T-cell (primary cell): Measurements from ENCODE around the gene PER2. TPM values are rescaled to one million over a fixed set of nuclear protein-coding genes. Genes with fewer than 3 reads are reported as not detected.
"Not testable (repeated sequence)": the region's sequence is repeated elsewhere in the genome, so short reads cannot be mapped to it uniquely, and the experiment has no call there.

Source experiments
- ATAC-seq, 4 experiments: fragments of 200-7000 bp in 3 of 4; fragments of 150-1000 bp in 1 of 4; cut with Tn5 transposase; replicated peaks in 1 of 4; 1 replicate in 3 of 4; 2 replicates in 1 of 4; pipeline ENCODE4 v1.10.0; 2021; ENCODE audit warnings: moderate library complexity in 3 of 4, mild to moderate bottlenecking in 2 of 4, moderate number of reproducible peaks in 1 of 4
- CTCF ChIA-PET, 2 donors: fragments of 300-600 bp; sonication (Branson Sonifier 250); formaldehyde crosslinking; loops; one replicate each; lab custom pipeline; 2022; ENCODE audit warnings: antibody characterized with exemption in 2 of 2; lab: Charles Lee
- POLR2A ChIA-PET, 2 donors: fragments of 300-600 bp; sonication (Branson Sonifier 250); formaldehyde crosslinking; loops; one replicate each; lab custom pipeline; 2022; ENCODE audit warnings: antibody characterized with exemption in 2 of 2; lab: Charles Lee
- DNase-seq, 35 experiments: peaks; one replicate each; pipeline versions ENCODE4 v3.0.0 to v3.0.0-alpha.2; 2013 to 2023
- H3K27ac ChIP-seq: one replicate; pipeline ENCODE4 v1.5.1; 2013; ENCODE audit warnings: low read length
- H3K27me3 ChIP-seq, 2 experiments: replicated peaks in 1 of 2; 1 replicate in 1 of 2; 2 replicates in 1 of 2; pipeline versions ENCODE4 v1.6.1 to v1.7.0; 2013; ENCODE audit warnings: low read length in 1 of 2, mixed read lengths in 1 of 2; ENCODE audit not compliant: control insufficient read depth in 2 of 2, insufficient read depth in 2 of 2; ENCODE audit errors: extremely low read depth in 1 of 2
- H3K36me3 ChIP-seq, 2 donors: 1 replicate in 1 of 2; 2 replicates in 1 of 2; pipeline versions ENCODE4 v1.6.1 to v1.7.0; 2013; ENCODE audit warnings: low read length in 1 of 2; ENCODE audit not compliant: control insufficient read depth in 2 of 2, insufficient read depth in 1 of 2; ENCODE audit errors: extremely low read depth in 1 of 2
- H3K4me1 ChIP-seq, 2 experiments: 1 replicate in 1 of 2; 2 replicates in 1 of 2; pipeline versions ENCODE4 v1.6.1 to v1.7.0; 2013; ENCODE audit warnings: low read length in 2 of 2, mixed read lengths in 1 of 2; ENCODE audit not compliant: insufficient read depth in 2 of 2, control insufficient read depth in 1 of 2; ENCODE audit errors: extremely low read depth in 1 of 2
- H3K4me3 ChIP-seq, 2 donors: 1 replicate in 1 of 2; 2 replicates in 1 of 2; pipeline versions ENCODE4 v1.5.1 to v1.7.0; 2013; ENCODE audit warnings: mild to moderate bottlenecking in 2 of 2, low read length in 1 of 2, moderate library complexity in 1 of 2; ENCODE audit not compliant: control insufficient read depth in 1 of 2; ENCODE audit errors: extremely low read depth in 1 of 2
- H3K9me3 ChIP-seq: 2 replicates; pipeline ENCODE4 v1.7.0; 2013
- H3K27ac Mint-ChIP-seq, 2 donors: one replicate each; pipeline ENCODE4 v1.8.0; 2020 to 2021; ENCODE audit warnings: mild to moderate bottlenecking in 2 of 2, mixed read lengths in 2 of 2
- H3K27me3 Mint-ChIP-seq, 2 donors: one replicate each; pipeline ENCODE4 v1.8.0; 2021 to 2022; ENCODE audit warnings: mixed read lengths in 2 of 2
- H3K36me3 Mint-ChIP-seq: one replicate; pipeline ENCODE4 v1.8.0; 2021; ENCODE audit warnings: mixed read lengths
- H3K4me1 Mint-ChIP-seq, 3 donors: one replicate each; pipeline ENCODE4 v1.8.0; 2020 to 2022; ENCODE audit warnings: mixed read lengths in 3 of 3, mild to moderate bottlenecking in 1 of 3
- H3K4me3 Mint-ChIP-seq, 3 donors: one replicate each; pipeline ENCODE4 v1.8.0; 2020 to 2022; ENCODE audit warnings: mild to moderate bottlenecking in 3 of 3, mixed read lengths in 3 of 3, moderate library complexity in 3 of 3
- H3K9me3 Mint-ChIP-seq, 3 donors: one replicate each; pipeline ENCODE4 v1.8.0; 2020 to 2022; ENCODE audit warnings: mixed read lengths in 3 of 3
- WGBS: methylation state at CpG from one replicate; pipeline ENCODE4 v1.1.5; 2013; ENCODE audit warnings: missing lambda C conversion rate; ENCODE audit not compliant: insufficient coverage; 5-methylcytosine and 5-hydroxymethylcytosine counted together
- total RNA-seq, 35 experiments: library from RNA in 6 of 35; stranded (reverse) in 6 of 35; fragments of 120-200 nt in 1 of 35; gene quantifications; one replicate each; pipeline versions ENCODE4 v1.2.1 to v1.2.4 and lab custom pipeline; 2013 to 2026

PER2 gene
- total RNA-seq, 5 donors from 2014 or later (not counting 1 experiment from before 2014, with no cell fraction given), result 9.3 to 24.5 (median 13.0) TPM

DNA sequence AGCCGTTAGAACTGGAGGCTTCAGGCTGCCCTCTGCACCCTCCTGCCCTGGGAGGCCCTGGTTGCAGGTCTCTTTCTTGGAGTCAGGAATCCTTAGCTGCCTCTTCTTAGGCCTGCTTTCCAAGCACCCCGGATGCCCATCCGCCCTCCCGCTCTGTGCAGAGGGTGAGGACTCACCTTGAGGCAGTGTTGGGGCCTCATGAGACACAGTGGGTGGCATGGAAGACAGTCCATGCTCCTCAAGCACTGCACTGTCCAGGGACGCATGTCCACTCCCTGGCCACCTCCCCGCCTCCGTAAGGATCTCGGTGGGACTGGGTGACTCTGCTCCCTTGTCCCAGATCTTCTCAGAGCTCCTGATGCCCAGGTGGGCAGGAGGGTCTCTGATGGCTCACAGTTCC, 26.2 kb upstream of the PER2 start:
- ChIA-PET CTCF (no interaction called here), POLR2A (no interaction called here)
- Histone ChIP-seq H3K27me3 (peaks cover 0 to 21% of the 10 kb centered on the region in 2 experiments), H3K36me3 (no peaks in the 10 kb centered on the region), H3K27ac (no peak overlapping the region), H3K4me3 (no peak overlapping the region), H3K4me1 (peaks cover 0 to 3% of the 10 kb centered on the region in 2 experiments), H3K9me3 (no peaks in the 10 kb centered on the region)
- 82% methylated on average over 7 of the region's 8 CpGs for WGBS
- H3K9me3 Mint-ChIP-seq, result no peaks in the 10 kb centered on the region
- peaks cover 0 to 6% (median 5%) of the 10 kb centered on the region in 3 donors for H3K4me1 Mint-ChIP-seq
- H3K27ac Mint-ChIP-seq, result no peak overlapping the region
- H3K36me3 Mint-ChIP-seq, result no peaks in the 10 kb centered on the region
- H3K27me3 Mint-ChIP-seq, result peaks cover 0 to 7% of the 10 kb centered on the region in 2 donors
- DNase-seq (no peak), ATAC-seq (no peak)
- no peak overlapping the region for H3K4me3 Mint-ChIP-seq

GRCh38 chr2:238313991-238314350, 25.6 kb upstream of the PER2 start:
- Mint-ChIP-seq H3K4me3 (no peak overlapping the region), H3K4me1 (no peaks in the 10 kb centered on the region), H3K27me3 (peaks cover 3 to 10% of the 10 kb centered on the region in 2 donors), H3K9me3 (no peaks in the 10 kb centered on the region), H3K36me3 (no peaks in the 10 kb centered on the region), H3K27ac (no peak overlapping the region)
- ChIA-PET CTCF (no interaction called here), POLR2A (no interaction called here)
- Histone ChIP-seq H3K27me3 (peaks cover 0 to 25% of the 10 kb centered on the region in 2 experiments), H3K4me3 (no peak overlapping the region), H3K36me3 (no peaks in the 10 kb centered on the region), H3K9me3 (no peaks in the 10 kb centered on the region), H3K27ac (no peak overlapping the region), H3K4me1 (no peaks in the 10 kb centered on the region)
- WGBS, result 100% methylated on average over 1 of the region's 2 CpGs
- ATAC-seq (no peak), DNase-seq (no peak)

- Mint-ChIP-seq H3K36me3 (no peaks in the 10 kb centered on the region), H3K27ac (no peak overlapping the region), H3K27me3 (peaks cover 3 to 10% of the 10 kb centered on the region in 2 donors), H3K9me3 (no peaks in the 10 kb centered on the region), H3K4me3 (no peak overlapping the region), H3K4me1 (no peaks in the 10 kb centered on the region)
- Histone ChIP-seq H3K9me3 (no peaks in the 10 kb centered on the region), H3K27me3 (peaks cover 0 to 27% of the 10 kb centered on the region in 2 experiments), H3K4me3 (no peak overlapping the region), H3K4me1 (no peaks in the 10 kb centered on the region), H3K27ac (no peak overlapping the region), H3K36me3 (no peaks in the 10 kb centered on the region)
- ATAC-seq, result no peak
- POLR2A ChIA-PET, result no interaction called here
- 90% methylated on average over 5 of the region's 8 CpGs for WGBS
- no peak for DNase-seq
- CTCF ChIA-PET, result no interaction called here
Measured at GRCh38 chr2:238313289-238313990, 25.0 kb upstream of the PER2 start.

GRCh38 chr2:238310721-238311120, 22.3 kb upstream of the PER2 start:
- DNase-seq, result not testable (repeated sequence)
- WGBS, result 92% methylated on average over 5 of the region's 14 CpGs

GRCh38 chr2:238308177-238308576, 19.8 kb upstream of the PER2 start:
- H3K4me3 Mint-ChIP-seq, result no peak overlapping the region
- no peaks in the 10 kb centered on the region for H3K9me3 Mint-ChIP-seq
- H3K27me3 ChIP-seq, result peaks cover 0 to 22% of the 10 kb centered on the region in 2 experiments
- no peak for ATAC-seq
- no peak overlapping the region for H3K27ac ChIP-seq
- no peaks in the 10 kb centered on the region for H3K4me1 Mint-ChIP-seq
- no peaks in the 10 kb centered on the region for H3K36me3 Mint-ChIP-seq
- POLR2A ChIA-PET, result interaction anchor here in 1 of 2 donors (0.6 kb wide), 1 partner anchor 113 kb away, joined by 3 read pairs; no protein-coding TSS in a partner anchor
- no peak for DNase-seq
- no peak overlapping the region for H3K27ac Mint-ChIP-seq
- no peaks in the 10 kb centered on the region for H3K36me3 ChIP-seq
- CTCF ChIA-PET, result no interaction called here
- no peaks in the 10 kb centered on the region for H3K4me1 ChIP-seq
- no peak overlapping the region for H3K4me3 ChIP-seq
- WGBS, result 100% methylated on average over 1 of the region's 2 CpGs
- H3K9me3 ChIP-seq, result no peaks in the 10 kb centered on the region
- peaks cover 3 to 5% of the 10 kb centered on the region in 2 donors for H3K27me3 Mint-ChIP-seq

More at GRCh38 chr2:238310721-238311120, 22.3 kb upstream of the PER2 start:
- H3K36me3 ChIP-seq, H3K4me1 Mint-ChIP-seq, H3K9me3 ChIP-seq, POLR2A ChIA-PET, H3K36me3 Mint-ChIP-seq, H3K4me1 ChIP-seq, H3K27ac ChIP-seq, CTCF ChIA-PET, H3K9me3 Mint-ChIP-seq, ATAC-seq, H3K4me3 ChIP-seq, H3K27me3 Mint-ChIP-seq, H3K4me3 Mint-ChIP-seq, H3K27ac Mint-ChIP-seq: not testable (repeated sequence)
- peaks cover 0 to 26% of the 10 kb centered on the region in 2 experiments for H3K27me3 ChIP-seq

DNA sequence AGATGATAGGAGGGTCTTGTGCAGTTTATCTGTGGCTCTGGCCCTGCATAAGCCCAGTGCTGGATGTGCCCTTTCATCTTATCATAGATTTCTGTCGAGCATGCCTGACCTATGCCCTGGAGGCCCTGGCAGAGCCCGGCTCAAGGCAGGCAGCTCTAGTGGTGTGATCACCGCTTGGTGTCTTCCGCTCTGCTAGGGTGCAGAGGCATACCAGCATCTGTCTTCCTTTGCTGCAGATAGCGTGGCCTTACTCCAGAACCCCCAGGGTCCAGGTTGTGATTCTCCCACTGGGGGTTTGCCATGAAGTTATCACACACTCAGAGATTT, 18.2 kb upstream of the PER2 start:
- Histone ChIP-seq H3K4me1 (no peaks in the 10 kb centered on the region), H3K27me3 (peaks cover 0 to 28% of the 10 kb centered on the region in 2 experiments), H3K9me3 (no peaks in the 10 kb centered on the region), H3K36me3 (no peaks in the 10 kb centered on the region), H3K27ac (no peak overlapping the region), H3K4me3 (no peak overlapping the region)
- H3K27ac Mint-ChIP-seq, result no peak overlapping the region
- no peaks in the 10 kb centered on the region for H3K36me3 Mint-ChIP-seq
- peaks cover 3 to 5% of the 10 kb centered on the region in 2 donors for H3K27me3 Mint-ChIP-seq
- no peak for ATAC-seq
- CTCF ChIA-PET, result no interaction called here
- no peaks in the 10 kb centered on the region for H3K4me1 Mint-ChIP-seq
- POLR2A ChIA-PET, result no interaction called here
- no peak for DNase-seq
- no peaks in the 10 kb centered on the region for H3K9me3 Mint-ChIP-seq
- H3K4me3 Mint-ChIP-seq, result no peak overlapping the region
- WGBS, result 81% methylated on average over 5 of the region's 5 CpGs
